Peyer's patch (tissue), 4 donors: ENCODE data around the gene IRF3. TPM values are rescaled to one million over a fixed set of nuclear protein-coding genes. Genes with fewer than 3 reads are reported as not detected.

Experiments used
- DNase-seq, 3 donors: peaks; one replicate each; pipeline ENCODE4 v3.0.0-alpha.2; 2017 to 2019
- H3K27ac ChIP-seq, 4 donors: fragments of 200-600 bp; sonication (generic); one replicate each; pipeline ENCODE4 v1.5.1; 2016 to 2019
- H3K27me3 ChIP-seq, 2 donors: fragments of 200-600 bp; sonication (generic); one replicate each; pipeline ENCODE4 v1.5.1; 2019
- H3K36me3 ChIP-seq, 3 donors: fragments of 200-600 bp; sonication (generic); one replicate each; pipeline ENCODE4 v1.5.1; 2016 to 2019
- H3K4me1 ChIP-seq, 4 donors: fragments of 200-600 bp; sonication (generic); one replicate each; pipeline ENCODE4 v1.5.1; 2016 to 2019
- H3K4me3 ChIP-seq, 4 donors: fragments of 200-600 bp; sonication (generic); 1 replicate in 3 of 4; 2 replicates in 1 of 4; pipeline ENCODE4 v1.5.1; 2016 to 2019; ENCODE audit warnings: mild to moderate bottlenecking in 1 of 4
- H3K9me3 ChIP-seq, 4 donors: fragments of 200-600 bp; sonication (generic); one replicate each; pipeline ENCODE4 v1.5.1; 2016 to 2019; ENCODE audit warnings: mild to moderate bottlenecking in 1 of 4
- CTCF ChIP-seq, 6 experiments: fragments of 450-650 bp in 4 of 6; fragments of 200-600 bp in 2 of 6; sonication (generic) in 1 of 6; IDR thresholded peaks; one replicate each; pipeline ENCODE4 v1.5.1; 2017 to 2019; ENCODE audit warnings: antibody characterized with exemption in 6 of 6, mild to moderate bottlenecking in 3 of 6, moderate library complexity in 1 of 6
- POLR2A ChIP-seq, 2 donors: fragments of 450-650 bp; IDR thresholded peaks; one replicate each; pipeline ENCODE4 v1.5.1; 2017; ENCODE audit warnings: antibody characterized with exemption in 2 of 2, mild to moderate bottlenecking in 2 of 2, moderate library complexity in 2 of 2
- small RNA-seq, 2 donors: library from RNA; depleted of rRNA; stranded (forward); fragments of <200 nt; gene quantifications; one replicate each; pipeline ENCODE3, GENCODE V24; 2016
- total RNA-seq, 4 donors: library from RNA; depleted of rRNA; stranded (reverse); fragments of >200 nt; gene quantifications; one replicate each; pipeline ENCODE4 v1.1.0, GENCODE V29; 2016

Gene IRF3
- total RNA-seq, 4 donors from 2014 or later: 98.6 to 131 (median 120) TPM

- H3K27ac ChIP-seq: no peak overlapping the region
- H3K9me3 ChIP-seq: no peaks in the 10 kb centered on the region
- no peak overlapping the region for H3K4me3 ChIP-seq
- no peaks in the 10 kb centered on the region for H3K4me1 ChIP-seq
- peaks cover 0 to 72% (median 0%) of the 10 kb centered on the region in 3 donors for H3K36me3 ChIP-seq
- TF ChIP-seq POLR2A (IDR thresholded peaks at IDR 0.05) (no peak), CTCF (IDR thresholded peaks at IDR 0.05) (no peak)
- no peak for DNase-seq
- H3K27me3 ChIP-seq: no peaks in the 10 kb centered on the region
Measured at GRCh38 chr19:49614096-49614833, 51.4 kb downstream of the IRF3 start.

- H3K36me3 ChIP-seq: peaks cover 0 to 76% (median 0%) of the 10 kb centered on the region in 3 donors
- H3K4me3 ChIP-seq: no peak overlapping the region
- no peak overlapping the region for H3K27ac ChIP-seq
- no peak for DNase-seq
- no peak for TF ChIP-seq POLR2A (IDR thresholded peaks at IDR 0.05)
- no peak for TF ChIP-seq CTCF (IDR thresholded peaks at IDR 0.05)
- no peaks in the 10 kb centered on the region for H3K4me1 ChIP-seq
- no peaks in the 10 kb centered on the region for H3K9me3 ChIP-seq
- no peaks in the 10 kb centered on the region for H3K27me3 ChIP-seq
Measured at GRCh38 chr19:49613374-49613773, 52.3 kb downstream of the IRF3 start.

Small RNA genes within 50 kb of the gene (small RNA-seq; reads per million reads assigned to genes)
- gene MIR5088: 0 reads per million in 2 donors

Other genes starting within 250 kb of the IRF3 start
- gene PTH2, start 242.4 kb downstream of the IRF3 start, total RNA-seq: not detected
- not detected for gene GFY, start 240.5 kb downstream of the IRF3 start, total RNA-seq
- gene SLC17A7, start 224.3 kb downstream of the IRF3 start, total RNA-seq: 1 to 10 TPM in 3 of 4 donors, not detected in 1; 1.2 to 2.0 (median 1.7) TPM
- gene PIH1D1, start 214.0 kb downstream of the IRF3 start, total RNA-seq: 100 to 1,000 TPM in 3 of 4 donors, 10 to 100 TPM in 1; 96.2 to 229 (median 115) TPM
- gene ALDH16A1, start 212.6 kb downstream of the IRF3 start, total RNA-seq: 10 to 100 TPM; 33.8 to 53.6 (median 49.1) TPM
- 10 to 100 TPM in 1 of 4 donors, 1 to 10 TPM in 3; 2.8 to 22.3 (median 5.0) TPM for gene FLT3LG, start 191.6 kb downstream of the IRF3 start, total RNA-seq
- 1,000 to 10,000 TPM; 1,523 to 3,539 (median 1,798) TPM for gene RPL13A, start 178.2 kb downstream of the IRF3 start, total RNA-seq
- gene RPS11, start 169.4 kb downstream of the IRF3 start, total RNA-seq: 1,000 to 10,000 TPM; 1,400 to 3,556 (median 1,785) TPM
- gene FCGRT, start 153.2 kb downstream of the IRF3 start, total RNA-seq: 100 to 1,000 TPM; 239 to 985 (median 837) TPM
- gene RCN3, start 137.9 kb downstream of the IRF3 start, total RNA-seq: 100 to 1,000 TPM in 3 of 4 donors, 10 to 100 TPM in 1; 78.6 to 199 (median 151) TPM
- 10 to 100 TPM; 73.4 to 86.7 (median 80.9) TPM for gene NOSIP, start 85.3 kb downstream of the IRF3 start, total RNA-seq
- gene PRRG2, start 84.5 kb downstream of the IRF3 start, total RNA-seq: 10 to 100 TPM in 3 of 4 donors, 1 to 10 TPM in 1; 1.7 to 20.8 (median 13.1) TPM
- 10 to 100 TPM; 13.5 to 39.6 (median 28.1) TPM for gene PRR12, start 74.7 kb downstream of the IRF3 start, total RNA-seq
- 10 to 100 TPM; 17.2 to 48.0 (median 32.4) TPM for gene RRAS, start 25.7 kb downstream of the IRF3 start, total RNA-seq
- gene SCAF1, start 23.6 kb downstream of the IRF3 start, total RNA-seq: 10 to 100 TPM; 25.2 to 49.8 (median 44.0) TPM
- gene BCL2L12, start 76 bp upstream of the IRF3 start, total RNA-seq: 10 to 100 TPM in 3 of 4 donors, 1 to 10 TPM in 1; 5.3 to 28.9 (median 12.2) TPM
- 100 to 1,000 TPM in 1 of 4 donors, 10 to 100 TPM in 3; 46.9 to 185 (median 80.0) TPM for gene PRMT1, start 11.4 kb upstream of the IRF3 start, total RNA-seq
- gene ADM5, start 23.7 kb upstream of the IRF3 start, total RNA-seq: 1 to 10 TPM in 2 of 4 donors, not detected in 2; 4.4 to 9.1 TPM
- gene CPT1C, start 25.3 kb upstream of the IRF3 start, total RNA-seq: 10 to 100 TPM in 1 of 4 donors, 1 to 10 TPM in 2, not detected in 1; 3.0 to 12.4 (median 5.6) TPM
- not detected for gene TSKS, start 97.4 kb upstream of the IRF3 start, total RNA-seq
- 100 to 1,000 TPM in 1 of 4 donors, 10 to 100 TPM in 3; 57.8 to 102 (median 85.1) TPM for gene AP2A1, start 101.1 kb upstream of the IRF3 start, total RNA-seq
- 10 to 100 TPM in 3 of 4 donors, 1 to 10 TPM in 1; 4.1 to 13.8 (median 12.3) TPM for gene FUZ, start 147.4 kb upstream of the IRF3 start, total RNA-seq
- gene MED25, start 152.4 kb upstream of the IRF3 start, total RNA-seq: 10 to 100 TPM; 29.7 to 57.7 (median 41.8) TPM
- 100 to 1,000 TPM in 2 of 4 donors, 10 to 100 TPM in 2; 80.0 to 153 (median 95.9) TPM for gene PTOV1, start 185.3 kb upstream of the IRF3 start, total RNA-seq
- gene PNKP, start 201.7 kb upstream of the IRF3 start, total RNA-seq: 100 to 1,000 TPM in 3 of 4 donors, 10 to 100 TPM in 1; 58.7 to 235 (median 118) TPM
- gene AKT1S1, start 211.5 kb upstream of the IRF3 start, total RNA-seq: 10 to 100 TPM; 17.2 to 30.5 (median 23.3) TPM
- 10 to 100 TPM; 22.8 to 83.3 (median 62.1) TPM for gene TBC1D17, start 211.8 kb upstream of the IRF3 start, total RNA-seq
- not detected for gene IL4I1, start 231.0 kb upstream of the IRF3 start, total RNA-seq